Measurements from ENCODE around the gene THNSL1. TPM values are rescaled to one million over a fixed set of nuclear protein-coding genes. Genes with fewer than 3 reads are reported as not detected.

THNSL1 gene
- total RNA-seq, 4 donors from 2014 or later: 0.80 to 2.6 (median 1.6) TPM

GRCh38 chr10:25075825-25076224 is 59.4 kb downstream of the THNSL1 start:
- H3K4me3 ChIP-seq (ENCODE audit: low read depth, poor library complexity, severe bottlenecking): no peak overlapping the region
- 80 to 84% methylated on average over 4 of the region's 4 CpGs for WGBS, 2 donors
- no peak for DNase-seq (ENCODE audit: low spot score in 2 of 2)
- TF ChIP-seq POLR2A (IDR thresholded peaks at IDR 0.05): no peak
- no peak for TF ChIP-seq CTCF (IDR thresholded peaks at IDR 0.05)
- intact Hi-C loops (cut with DNase I; ENCODE audit: low total_unique reads): no loop called here

Other genes starting within 250 kb of the THNSL1 start
- 1 to 10 TPM in 1 of 4 donors, under 1 TPM in 1, not detected in 2; 0.45 to 1.3 TPM for gene PRTFDC1, start 64.0 kb upstream of the THNSL1 start, total RNA-seq
- gene ENKUR, start 454 bp upstream of the THNSL1 start, total RNA-seq: not detected
- under 1 TPM in 1 of 4 donors, not detected in 3; 0.13 TPM for gene GPR158, start 158.4 kb downstream of the THNSL1 start, total RNA-seq